Cardiac muscle cell (in vitro differentiated cells and primary cell): Measurements from ENCODE around the gene NR1D1. TPM values are rescaled to one million over a fixed set of nuclear protein-coding genes. Genes with fewer than 3 reads are reported as not detected.

ENCODE experiments used
- DNase-seq, 2 donors: peaks; one replicate each; pipeline versions ENCODE4 v3.0.0 to v3.0.0-alpha.2; 2010 to 2017; ENCODE audit warnings: low read depth in 1 of 2, low spot score in 1 of 2
- H3K27ac ChIP-seq: fragments of 200-600 bp; sonication (generic); 2 replicates; pipeline ENCODE4 v1.5.1; 2016
- H3K27me3 ChIP-seq: fragments of 200-600 bp; sonication (generic); 2 replicates; pipeline ENCODE4 v1.6.0; 2016; ENCODE audit warnings: control low read depth
- H3K36me3 ChIP-seq: fragments of 200-600 bp; sonication (generic); 2 replicates; pipeline ENCODE4 v1.5.1; 2016; ENCODE audit warnings: control low read depth
- H3K4me1 ChIP-seq: fragments of 200-600 bp; sonication (generic); 2 replicates; pipeline ENCODE4 v1.8.1; 2017; ENCODE audit warnings: low read depth, mild to moderate bottlenecking, mixed run types
- H3K4me3 ChIP-seq: fragments of 200-600 bp; sonication (generic); 2 replicates; pipeline ENCODE4 v1.5.1; 2016; ENCODE audit warnings: mild to moderate bottlenecking
- H3K9me3 ChIP-seq: fragments of 200-600 bp; sonication (generic); 2 replicates; pipeline ENCODE4 v1.5.1; 2017; ENCODE audit warnings: low read depth, mild to moderate bottlenecking, control low read depth
- CTCF ChIP-seq: IDR thresholded peaks from 2 replicates; pipeline ENCODE4 v1.5.1; 2012; ENCODE audit warnings: low read depth, mild to moderate bottlenecking, low read length
- polyA plus RNA-seq: library from polyadenylated mRNA; unstranded; fragments of >200 nt; fragmentation: Nextera tagmentation; extraction: Ambion mirVana; gene quantifications from 2 replicates; pipeline ENCODE4 v1.2.1, GENCODE V29; 2016
- total RNA-seq: library from RNA; depleted of rRNA; stranded (reverse); fragments of >200 nt; gene quantifications from 2 replicates; pipeline ENCODE4 v1.2.3, GENCODE V29; 2016

The NR1D1 gene
- total and polyA plus RNA-seq, 2 experiments from 2014 or later = 1.7 to 3.7 TPM

- TF ChIP-seq CTCF = no peak
- Histone ChIP-seq H3K9me3 (no peaks in the 10 kb centered on the region), H3K27me3 (no peaks in the 10 kb centered on the region), H3K4me1 (peaks cover 39% of the 10 kb centered on the region), H3K4me3 (no peak overlapping the region), H3K27ac (no peak overlapping the region), H3K36me3 (no peaks in the 10 kb centered on the region)
- no peak for DNase-seq
These were observed 4.5 kb upstream of the NR1D1 start for GRCh38 chr17:40104594-40105486.

GRCh38 chr17:40103688-40104087 lies 3.3 kb upstream of the NR1D1 start:
- DNase-seq = no peak
- H3K9me3 ChIP-seq = no peaks in the 10 kb centered on the region
- peaks cover 38% of the 10 kb centered on the region for H3K4me1 ChIP-seq
- TF ChIP-seq CTCF = no peak
- no peaks in the 10 kb centered on the region for H3K36me3 ChIP-seq
- H3K27ac ChIP-seq = peak overlapping the region; percentile 76
- no peaks in the 10 kb centered on the region for H3K27me3 ChIP-seq
- H3K4me3 ChIP-seq = no peak overlapping the region

- Histone ChIP-seq H3K4me1 (peaks cover 41% of the 10 kb centered on the region), H3K4me3 (no peak overlapping the region), H3K27me3 (no peaks in the 10 kb centered on the region), H3K9me3 (no peaks in the 10 kb centered on the region), H3K36me3 (no peaks in the 10 kb centered on the region), H3K27ac (peak overlapping the region; percentile 76)
- TF ChIP-seq CTCF = no peak
- no peak for DNase-seq
These were observed 2.8 kb upstream of the NR1D1 start for GRCh38 chr17:40103071-40103661.

GRCh38 chr17:40101367-40102210 lies 1.2 kb upstream of the NR1D1 start:
- Histone ChIP-seq H3K4me3 (no peak overlapping the region), H3K9me3 (no peaks in the 10 kb centered on the region), H3K27ac (peak overlapping the region; percentile 71), H3K27me3 (no peaks in the 10 kb centered on the region), H3K4me1 (peaks cover 29% of the 10 kb centered on the region), H3K36me3 (no peaks in the 10 kb centered on the region)
- no peak for TF ChIP-seq CTCF
- no peak for DNase-seq

- Histone ChIP-seq H3K4me3 (peak overlapping the region; percentile 36), H3K36me3 (no peaks in the 10 kb centered on the region), H3K27me3 (no peaks in the 10 kb centered on the region), H3K27ac (peak overlapping the region; percentile 71), H3K9me3 (no peaks in the 10 kb centered on the region), H3K4me1 (peaks cover 29% of the 10 kb centered on the region)
- DNase-seq = peak; percentile 98 to 99
- TF ChIP-seq CTCF = no peak
These were observed 429 bp upstream of the NR1D1 start for GRCh38 chr17:40100669-40101366.
